Esophagus squamous epithelium (tissue), 4 donors: ENCODE data around the gene LTBR.

Experiments
- CTCF ChIP-seq, 6 experiments: fragments of 450-650 bp in 4 of 6; fragments of 200-600 bp in 2 of 6; sonication (generic) in 2 of 6; IDR thresholded peaks; one replicate each; pipeline ENCODE4 v1.5.1; 2016 to 2019; ENCODE audit warnings: antibody characterized with exemption in 6 of 6, mild to moderate bottlenecking in 4 of 6, moderate library complexity in 4 of 6
- POLR2A ChIP-seq, 4 donors: fragments of 450-650 bp; IDR thresholded peaks; one replicate each; pipeline ENCODE4 v1.6.1; 2017; ENCODE audit warnings: antibody characterized with exemption in 4 of 4, mild to moderate bottlenecking in 4 of 4, moderate library complexity in 3 of 4

DNA sequence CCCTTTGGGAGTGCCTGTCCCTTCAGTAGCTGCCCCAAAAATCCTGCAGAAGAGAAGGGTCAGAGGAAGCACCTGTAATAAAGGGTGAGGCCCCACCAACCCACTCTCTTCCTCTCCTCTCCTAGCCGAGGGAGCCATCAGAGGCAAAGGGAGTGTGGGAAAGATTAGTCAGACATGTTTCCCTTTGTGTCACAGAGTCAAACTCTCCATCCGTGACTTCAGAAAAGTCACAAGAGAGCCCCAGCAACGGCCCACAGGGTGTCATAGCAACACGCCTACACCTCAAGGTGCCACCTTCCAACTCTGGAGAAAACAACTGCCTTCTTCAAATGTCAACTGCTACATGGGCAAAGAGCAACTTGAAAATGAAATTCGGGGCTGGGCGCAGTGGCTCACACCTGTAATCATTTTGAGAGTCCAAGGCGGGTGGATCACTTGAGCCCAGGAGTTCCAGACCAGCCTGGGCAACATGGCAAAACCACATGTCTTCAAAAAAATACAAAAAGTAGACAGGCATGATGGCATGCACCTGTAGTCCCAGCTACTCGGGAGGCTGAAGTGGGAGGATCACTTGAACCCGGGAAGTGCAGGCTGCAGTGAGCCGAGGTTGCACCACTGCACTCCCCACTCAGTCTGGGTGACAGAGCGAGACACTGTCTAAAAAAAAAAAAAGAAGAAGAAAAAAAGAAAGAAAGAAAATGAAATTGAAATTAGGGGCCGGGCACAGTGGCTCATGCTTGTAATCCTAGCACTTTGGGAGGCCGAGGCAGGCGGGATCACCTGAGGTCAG is 43.1 kb downstream of the LTBR start:
- TF ChIP-seq POLR2A (IDR thresholded peaks at IDR 0.05) (no peak), CTCF (IDR thresholded peaks at IDR 0.05) (no peak)
